Keratinocyte (primary cell): ENCODE results near the gene MAP3K20. TPM values are rescaled to one million over a fixed set of nuclear protein-coding genes. Genes with fewer than 3 reads are reported as not detected.

Experiments used
- DNase-seq: peaks from one replicate; pipeline ENCODE4 v3.0.0-alpha.2; 2011; ENCODE audit warnings: low read depth, missing footprints, low spot score
- FAIRE-seq: peaks from 2 replicates; lab custom pipeline; 2011; peaks lifted over from hg19 to GRCh38; lab: Jason Lieb, UNC
- H2AFZ ChIP-seq: 2 replicates; pipeline ENCODE4 v1.6.0; 2012; ENCODE audit warnings: low read length, control low read depth, inconsistent platforms; ENCODE audit not compliant: control insufficient read depth
- H3K27ac ChIP-seq: 2 replicates; pipeline ENCODE4 v1.5.1; 2011; ENCODE audit warnings: low read length; ENCODE audit not compliant: control insufficient read depth, insufficient read depth
- H3K27me3 ChIP-seq: 3 replicates; pipeline ENCODE4 v1.6.0; 2011; ENCODE audit warnings: low read length; ENCODE audit not compliant: control insufficient read depth, insufficient read depth; ENCODE audit errors: extremely low read depth
- H3K36me3 ChIP-seq, 2 experiments: 2 replicates in 1 of 2; 3 replicates in 1 of 2; pipeline ENCODE4 v1.5.1; 2011; ENCODE audit warnings: low read length in 2 of 2, mild to moderate bottlenecking in 1 of 2; ENCODE audit not compliant: control insufficient read depth in 2 of 2, insufficient read depth in 2 of 2; ENCODE audit errors: extremely low read depth in 1 of 2
- H3K4me1 ChIP-seq: 3 replicates; pipeline ENCODE4 v1.5.1; 2011; ENCODE audit warnings: low read length; ENCODE audit not compliant: control insufficient read depth, insufficient read depth; ENCODE audit errors: extremely low read depth
- H3K4me2 ChIP-seq: 3 replicates; pipeline ENCODE4 v1.6.0; 2011; ENCODE audit warnings: low read depth, low read length; ENCODE audit not compliant: control insufficient read depth, insufficient read depth; ENCODE audit errors: extremely low read depth
- H3K4me3 ChIP-seq, 3 experiments: fragments of 200-600 bp in 1 of 3; sonication (generic) in 1 of 3; 2 replicates in 2 of 3; 3 replicates in 1 of 3; pipeline ENCODE4 v1.5.1; 2011 to 2016; ENCODE audit warnings: low read length in 3 of 3, mild to moderate bottlenecking in 3 of 3, control low read depth in 2 of 3, inconsistent platforms in 1 of 3, low read depth in 1 of 3, mixed read lengths in 1 of 3, mixed run types in 1 of 3, moderate library complexity in 1 of 3; ENCODE audit not compliant: control insufficient read depth in 2 of 3, insufficient read depth in 2 of 3; ENCODE audit errors: extremely low read depth in 1 of 3
- H3K79me2 ChIP-seq: 2 replicates; pipeline ENCODE4 v1.6.0; 2012; ENCODE audit warnings: low read length; ENCODE audit not compliant: control insufficient read depth, insufficient read depth
- H3K9ac ChIP-seq: 3 replicates; pipeline ENCODE4 v1.6.0; 2011; ENCODE audit warnings: low read length; ENCODE audit not compliant: control insufficient read depth, insufficient read depth; ENCODE audit errors: extremely low read depth
- H3K9me1 ChIP-seq: 3 replicates; pipeline ENCODE4 v1.6.0; 2011; ENCODE audit warnings: low read length; ENCODE audit not compliant: control insufficient read depth, insufficient read depth; ENCODE audit errors: extremely low read depth
- H3K9me3 ChIP-seq: 2 replicates; pipeline ENCODE4 v1.5.1; 2012; ENCODE audit warnings: low read depth, low read length; ENCODE audit not compliant: control insufficient read depth
- H4K20me1 ChIP-seq: 3 replicates; pipeline ENCODE4 v1.6.0; 2011; ENCODE audit warnings: low read length; ENCODE audit not compliant: control insufficient read depth, insufficient read depth; ENCODE audit errors: extremely low read depth
- EZH2 ChIP-seq: IDR thresholded peaks from one replicate; pipeline ENCODE4 v1.6.1; 2012; ENCODE audit warnings: inconsistent platforms, mild to moderate bottlenecking, low read length, moderate library complexity
- dilution Hi-C: fragments of 300-500 bp; cut with MboI; formaldehyde crosslinking; loops from one replicate; pipeline ENCODE4 v1.7.0; 2020; ENCODE audit warnings: low sequenced_read_pairs; ENCODE audit not compliant: extremely low pct_ligation_motif_present
- polyA plus RNA-seq, 5 experiments: library from polyadenylated mRNA; depleted of rRNA in 3 of 5; stranded (reverse) in 3 of 5; stranded (forward) in 1 of 5; unstranded in 1 of 5; fragments of >200 nt; gene quantifications; 1 replicate in 1 of 5; 2 replicates in 3 of 5; 3 replicates in 1 of 5; pipeline versions ENCODE4 v1.2.1 to v1.2.3, GENCODE V29; 2011 to 2012; ENCODE audit warnings: missing spikeins in 2 of 5, low read depth in 1 of 5, low replicate concordance in 1 of 5
- TF ChIP-seq, protein P1 (sequence below), 3 experiments: IDR thresholded peaks in 1 of 3; conservative IDR thresholded peaks in 1 of 3; optimal IDR thresholded peaks in 1 of 3; 2 replicates in 2 of 3; 3 replicates in 1 of 3; pipeline versions ENCODE3 to v1.5.1; 2011; ENCODE audit warnings: low read length in 3 of 3, mild to moderate bottlenecking in 3 of 3, moderate library complexity in 2 of 3, control low read depth in 1 of 3, inconsistent platforms in 1 of 3; ENCODE audit not compliant: insufficient read depth in 2 of 3; ENCODE audit errors: extremely low read depth in 1 of 3

Gene MAP3K20
- polyA plus RNA-seq, 1 donor (not counting 4 experiments of a cell fraction or from before 2014, with no cell fraction given), result 31.7 TPM

DNA sequence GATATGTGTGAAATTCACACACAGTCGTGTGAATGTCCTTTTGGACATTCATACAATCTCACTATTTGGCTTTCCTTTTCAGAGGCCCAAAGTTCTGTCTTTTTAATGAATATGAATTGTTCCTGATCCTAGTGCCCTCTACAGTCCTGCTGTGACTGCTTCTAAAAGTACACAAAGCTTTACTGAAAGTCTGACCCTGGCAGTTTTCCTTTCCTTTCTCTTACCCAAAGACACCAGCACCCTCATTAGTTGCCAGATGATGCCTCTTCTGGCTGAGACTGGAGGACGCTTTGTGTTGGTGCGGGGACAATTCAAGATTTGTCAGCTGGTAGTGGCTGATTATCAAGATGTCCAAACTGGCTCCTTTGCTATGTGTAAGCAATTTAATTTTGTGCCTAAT is 197.2 kb downstream of the MAP3K20 start:
- no peak overlapping the region for H3K9ac ChIP-seq
- H3K9me1 ChIP-seq, result no peaks in the 10 kb centered on the region
- H3K27me3 ChIP-seq, result no peaks in the 10 kb centered on the region
- H3K27ac ChIP-seq, result no peak overlapping the region
- H3K4me3 ChIP-seq, result no peak overlapping the region
- no peaks in the 10 kb centered on the region for H4K20me1 ChIP-seq
- dilution Hi-C loops, result no loop called here
- H3K4me1 ChIP-seq, result peaks cover 9% of the 10 kb centered on the region
- H3K9me3 ChIP-seq, result no peaks in the 10 kb centered on the region
- no peak for DNase-seq
- FAIRE-seq, result no peak
- no peaks in the 10 kb centered on the region for H3K36me3 ChIP-seq
- no peaks in the 10 kb centered on the region for H3K79me2 ChIP-seq
- no peak overlapping the region for H3K4me2 ChIP-seq
- TF ChIP-seq EZH2, result no peak
- TF ChIP-seq, protein P1, sequence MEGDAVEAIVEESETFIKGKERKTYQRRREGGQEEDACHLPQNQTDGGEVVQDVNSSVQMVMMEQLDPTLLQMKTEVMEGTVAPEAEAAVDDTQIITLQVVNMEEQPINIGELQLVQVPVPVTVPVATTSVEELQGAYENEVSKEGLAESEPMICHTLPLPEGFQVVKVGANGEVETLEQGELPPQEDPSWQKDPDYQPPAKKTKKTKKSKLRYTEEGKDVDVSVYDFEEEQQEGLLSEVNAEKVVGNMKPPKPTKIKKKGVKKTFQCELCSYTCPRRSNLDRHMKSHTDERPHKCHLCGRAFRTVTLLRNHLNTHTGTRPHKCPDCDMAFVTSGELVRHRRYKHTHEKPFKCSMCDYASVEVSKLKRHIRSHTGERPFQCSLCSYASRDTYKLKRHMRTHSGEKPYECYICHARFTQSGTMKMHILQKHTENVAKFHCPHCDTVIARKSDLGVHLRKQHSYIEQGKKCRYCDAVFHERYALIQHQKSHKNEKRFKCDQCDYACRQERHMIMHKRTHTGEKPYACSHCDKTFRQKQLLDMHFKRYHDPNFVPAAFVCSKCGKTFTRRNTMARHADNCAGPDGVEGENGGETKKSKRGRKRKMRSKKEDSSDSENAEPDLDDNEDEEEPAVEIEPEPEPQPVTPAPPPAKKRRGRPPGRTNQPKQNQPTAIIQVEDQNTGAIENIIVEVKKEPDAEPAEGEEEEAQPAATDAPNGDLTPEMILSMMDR (optimal IDR thresholded peaks at IDR 0.05 in 1 of 3, IDR thresholded peaks at IDR 0.05 in 1 of 3, conservative IDR thresholded peaks at IDR 0.05 in 1 of 3; ENCODE audit: extremely low read depth in 1 of 3, insufficient read depth in 2 of 3, low read length in 3 of 3), result no peak
- no peak overlapping the region for H2AFZ ChIP-seq

GRCh38 chr2:173278794-173279526 is 203.3 kb downstream of the MAP3K20 start:
- H3K27me3 ChIP-seq, result no peaks in the 10 kb centered on the region
- no peaks in the 10 kb centered on the region for H3K79me2 ChIP-seq
- DNase-seq, result no peak
- H3K27ac ChIP-seq, result no peak overlapping the region
- no peak overlapping the region for H3K4me2 ChIP-seq
- no peak overlapping the region for H3K4me3 ChIP-seq
- H3K9ac ChIP-seq, result no peak overlapping the region
- peaks cover 9% of the 10 kb centered on the region for H3K4me1 ChIP-seq
- H3K9me1 ChIP-seq, result no peaks in the 10 kb centered on the region
- H2AFZ ChIP-seq, result no peak overlapping the region
- dilution Hi-C loops, result no loop called here
- no peaks in the 10 kb centered on the region for H4K20me1 ChIP-seq
- TF ChIP-seq EZH2, result no peak
- H3K36me3 ChIP-seq, result no peaks in the 10 kb centered on the region
- FAIRE-seq, result no peak
- H3K9me3 ChIP-seq, result no peaks in the 10 kb centered on the region

GRCh38 chr2:173279527-173279868 is 203.9 kb downstream of the MAP3K20 start:
- Histone ChIP-seq H3K4me1 (peaks cover 9% of the 10 kb centered on the region), H3K9ac (no peak overlapping the region), H3K36me3 (no peaks in the 10 kb centered on the region), H3K4me2 (peak overlapping the region; percentile 22), H3K79me2 (no peaks in the 10 kb centered on the region), H3K27ac (no peak overlapping the region), H4K20me1 (no peaks in the 10 kb centered on the region), H3K27me3 (no peaks in the 10 kb centered on the region), H3K9me1 (no peaks in the 10 kb centered on the region), H2AFZ (peak overlapping the region; percentile 12), H3K9me3 (no peaks in the 10 kb centered on the region), H3K4me3 (no peak overlapping the region)
- TF ChIP-seq, protein P1 (optimal IDR thresholded peaks at IDR 0.05 in 1 of 3, IDR thresholded peaks at IDR 0.05 in 1 of 3, conservative IDR thresholded peaks at IDR 0.05 in 1 of 3; ENCODE audit: extremely low read depth in 1 of 3, insufficient read depth in 2 of 3, low read length in 3 of 3), result no peak
- TF ChIP-seq EZH2, result no peak
- FAIRE-seq (no peak), DNase-seq (no peak)
- dilution Hi-C loops, result no loop called here
